CD14-positive monocyte (primary cell): Measurements from ENCODE around the gene DHX15. TPM values are rescaled to one million over a fixed set of nuclear protein-coding genes. Genes with fewer than 3 reads are reported as not detected.

Source experiments
- DNase-seq, 3 donors: peaks; one replicate each; pipeline ENCODE4 v3.0.0-alpha.2; 2011 to 2022
- H2AFZ ChIP-seq: 2 replicates; pipeline ENCODE4 v1.6.0; 2012; ENCODE audit warnings: mild to moderate bottlenecking, low read depth, low read length, inconsistent platforms; ENCODE audit not compliant: insufficient read depth, poor library complexity, severe bottlenecking
- H3K27ac ChIP-seq, 2 donors: 1 replicate in 1 of 2; 2 replicates in 1 of 2; pipeline ENCODE4 v1.5.1; 2012 to 2013; ENCODE audit warnings: low read length in 2 of 2, control low read depth in 1 of 2, inconsistent platforms in 1 of 2, low read depth in 1 of 2, mild to moderate bottlenecking in 1 of 2
- H3K27me3 ChIP-seq, 2 donors: one replicate each; pipeline versions ENCODE4 v1.6.0 to v1.6.1; 2011 to 2013; ENCODE audit warnings: low read length in 2 of 2; ENCODE audit not compliant: control insufficient read depth in 2 of 2, insufficient read depth in 2 of 2
- H3K36me3 ChIP-seq, 2 donors: replicated peaks in 1 of 2; 1 replicate in 1 of 2; 2 replicates in 1 of 2; pipeline versions ENCODE4 v1.5.1 to v1.6.1; 2012 to 2013; ENCODE audit warnings: low read length in 2 of 2, control low read depth in 1 of 2, inconsistent platforms in 1 of 2, mild to moderate bottlenecking in 1 of 2; ENCODE audit not compliant: insufficient read depth in 2 of 2, control insufficient read depth in 1 of 2
- H3K4me1 ChIP-seq, 2 donors: 1 replicate in 1 of 2; 2 replicates in 1 of 2; pipeline versions ENCODE4 v1.5.1 to v1.6.1; 2012 to 2013; ENCODE audit warnings: low read length in 2 of 2, control low read depth in 1 of 2, inconsistent platforms in 1 of 2, mild to moderate bottlenecking in 1 of 2, moderate library complexity in 1 of 2; ENCODE audit not compliant: insufficient read depth in 2 of 2, control insufficient read depth in 1 of 2
- H3K4me2 ChIP-seq: replicated peaks from 2 replicates; pipeline ENCODE3; 2012; ENCODE audit warnings: low read length, moderate library complexity, mild to moderate bottlenecking; ENCODE audit not compliant: poor library complexity, severe bottlenecking; ENCODE audit errors: extremely low read depth
- H3K4me3 ChIP-seq, 3 experiments: fragments of 200-600 bp in 1 of 3; sonication (generic) in 1 of 3; replicated peaks in 1 of 3; 1 replicate in 2 of 3; 2 replicates in 1 of 3; pipeline ENCODE4 v1.5.1; 2011 to 2013; ENCODE audit warnings: low read length in 3 of 3, mild to moderate bottlenecking in 3 of 3, control low read depth in 2 of 3, low read depth in 2 of 3, inconsistent platforms in 1 of 3, moderate library complexity in 1 of 3
- H3K79me2 ChIP-seq: 2 replicates; pipeline ENCODE4 v1.6.0; 2012; ENCODE audit warnings: mild to moderate bottlenecking, control low read depth, inconsistent platforms, low read length, moderate library complexity; ENCODE audit not compliant: insufficient read depth
- H3K9ac ChIP-seq: 2 replicates; pipeline ENCODE4 v1.6.0; 2017; ENCODE audit warnings: low read length, mild to moderate bottlenecking; ENCODE audit not compliant: insufficient read depth, poor library complexity, severe bottlenecking
- H3K9me3 ChIP-seq, 2 donors: replicated peaks in 1 of 2; 1 replicate in 1 of 2; 2 replicates in 1 of 2; pipeline versions ENCODE4 v1.5.1 to v1.6.1; 2012 to 2013; ENCODE audit warnings: low read length in 2 of 2, control low read depth in 1 of 2; ENCODE audit not compliant: control insufficient read depth in 1 of 2, insufficient read depth in 1 of 2
- H4K20me1 ChIP-seq: 2 replicates; pipeline ENCODE4 v1.6.0; 2012; ENCODE audit warnings: mild to moderate bottlenecking, low read length, control low read depth, moderate library complexity; ENCODE audit not compliant: insufficient read depth
- H3K27ac Mint-ChIP-seq, 7 donors: one replicate each; pipeline ENCODE4 v1.8.0; 2020; ENCODE audit warnings: mild to moderate bottlenecking in 7 of 7, mixed read lengths in 7 of 7, moderate library complexity in 6 of 7, inconsistent platforms in 2 of 7
- H3K27me3 Mint-ChIP-seq, 3 donors: one replicate each; pipeline ENCODE4 v1.8.0; 2021 to 2022; ENCODE audit warnings: low read depth in 3 of 3, mild to moderate bottlenecking in 3 of 3, mixed read lengths in 3 of 3, moderate library complexity in 3 of 3, inconsistent platforms in 1 of 3
- H3K36me3 Mint-ChIP-seq, 2 donors: one replicate each; pipeline ENCODE4 v1.8.0; 2020; ENCODE audit warnings: mixed read lengths in 2 of 2, inconsistent platforms in 1 of 2, mild to moderate bottlenecking in 1 of 2
- H3K4me1 Mint-ChIP-seq: one replicate; pipeline ENCODE4 v1.8.0; 2020; ENCODE audit warnings: mild to moderate bottlenecking, mixed read lengths
- H3K4me3 Mint-ChIP-seq, 2 donors: one replicate each; pipeline ENCODE4 v1.8.0; 2020; ENCODE audit warnings: mild to moderate bottlenecking in 2 of 2, mixed read lengths in 2 of 2, moderate library complexity in 1 of 2
- H3K9me3 Mint-ChIP-seq, 7 donors: one replicate each; pipeline ENCODE4 v1.8.0; 2020 to 2022; ENCODE audit warnings: mixed read lengths in 7 of 7, mild to moderate bottlenecking in 6 of 7, moderate library complexity in 6 of 7, inconsistent platforms in 2 of 7
- WGBS: methylation state at CpG from one replicate; pipeline ENCODE4 v1.1.5; 2013; ENCODE audit warnings: missing lambda C conversion rate; ENCODE audit not compliant: insufficient coverage; 5-methylcytosine and 5-hydroxymethylcytosine counted together
- intact Hi-C, 2 donors: fragments of 100-400 bp; cut with micrococcal nuclease; formaldehyde crosslinking; loops; one replicate each; pipeline versions ENCODE4 v1.15.0 to v1.15.1; 2023
- polyA plus RNA-seq, 3 donors: library from polyadenylated mRNA; depleted of rRNA in 1 of 3; unstranded in 2 of 3; stranded (reverse) in 1 of 3; fragments of 300-500 nt in 2 of 3; fragments of >200 nt in 1 of 3; fragmentation: Illumina TruSeq in 2 of 3; gene quantifications; 1 replicate in 2 of 3; 2 replicates in 1 of 3; pipeline ENCODE4 v1.2.3, GENCODE V29; 2012 to 2021
- TF ChIP-seq, protein P1 (sequence below): fragments of 200-600 bp; IDR thresholded peaks from one replicate; pipeline ENCODE4 v1.8.0; 2022; ENCODE audit warnings: antibody characterized with exemption, mild to moderate bottlenecking

Gene DHX15
- polyA plus RNA-seq, 3 donors = 27.2 to 77.7 (median 37.5) TPM

GRCh38 chr4:24604558-24605214 is 20.3 kb upstream of the DHX15 start:
- Histone ChIP-seq H4K20me1 (no peaks in the 10 kb centered on the region), H3K4me3 (peak overlapping the region in 1 of 3 experiments; percentile 4), H3K4me1 (peaks cover 15 to 18% of the 10 kb centered on the region in 2 donors), H3K79me2 (no peaks in the 10 kb centered on the region), H3K36me3 (no peaks in the 10 kb centered on the region), H3K9me3 (no peaks in the 10 kb centered on the region), H3K27ac (no peak overlapping the region), H3K4me2 (peak overlapping the region; percentile 3), H3K9ac (no peak overlapping the region), H2AFZ (peak overlapping the region; percentile 38), H3K27me3 (no peaks in the 10 kb centered on the region)
- H3K27ac Mint-ChIP-seq = peak overlapping the region in 3 of 7 donors; percentile 43 to 72 (median 56)
- TF ChIP-seq, protein P1, sequence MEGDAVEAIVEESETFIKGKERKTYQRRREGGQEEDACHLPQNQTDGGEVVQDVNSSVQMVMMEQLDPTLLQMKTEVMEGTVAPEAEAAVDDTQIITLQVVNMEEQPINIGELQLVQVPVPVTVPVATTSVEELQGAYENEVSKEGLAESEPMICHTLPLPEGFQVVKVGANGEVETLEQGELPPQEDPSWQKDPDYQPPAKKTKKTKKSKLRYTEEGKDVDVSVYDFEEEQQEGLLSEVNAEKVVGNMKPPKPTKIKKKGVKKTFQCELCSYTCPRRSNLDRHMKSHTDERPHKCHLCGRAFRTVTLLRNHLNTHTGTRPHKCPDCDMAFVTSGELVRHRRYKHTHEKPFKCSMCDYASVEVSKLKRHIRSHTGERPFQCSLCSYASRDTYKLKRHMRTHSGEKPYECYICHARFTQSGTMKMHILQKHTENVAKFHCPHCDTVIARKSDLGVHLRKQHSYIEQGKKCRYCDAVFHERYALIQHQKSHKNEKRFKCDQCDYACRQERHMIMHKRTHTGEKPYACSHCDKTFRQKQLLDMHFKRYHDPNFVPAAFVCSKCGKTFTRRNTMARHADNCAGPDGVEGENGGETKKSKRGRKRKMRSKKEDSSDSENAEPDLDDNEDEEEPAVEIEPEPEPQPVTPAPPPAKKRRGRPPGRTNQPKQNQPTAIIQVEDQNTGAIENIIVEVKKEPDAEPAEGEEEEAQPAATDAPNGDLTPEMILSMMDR = no peak
- intact Hi-C loops = no loop called here
- 0% methylated on average over 1 of the region's 4 CpGs for WGBS
- peaks cover 0 to 2% (median 1%) of the 10 kb centered on the region in 3 donors for H3K27me3 Mint-ChIP-seq
- peak; percentile 13 to 50 (median 50) for DNase-seq
- peak overlapping the region in 1 of 2 donors; percentile 48 for H3K4me3 Mint-ChIP-seq
- peaks cover 20% of the 10 kb centered on the region for H3K4me1 Mint-ChIP-seq
- peaks cover 0 to 6% (median 4%) of the 10 kb centered on the region in 7 donors for H3K9me3 Mint-ChIP-seq
- no peaks in the 10 kb centered on the region for H3K36me3 Mint-ChIP-seq

DNA sequence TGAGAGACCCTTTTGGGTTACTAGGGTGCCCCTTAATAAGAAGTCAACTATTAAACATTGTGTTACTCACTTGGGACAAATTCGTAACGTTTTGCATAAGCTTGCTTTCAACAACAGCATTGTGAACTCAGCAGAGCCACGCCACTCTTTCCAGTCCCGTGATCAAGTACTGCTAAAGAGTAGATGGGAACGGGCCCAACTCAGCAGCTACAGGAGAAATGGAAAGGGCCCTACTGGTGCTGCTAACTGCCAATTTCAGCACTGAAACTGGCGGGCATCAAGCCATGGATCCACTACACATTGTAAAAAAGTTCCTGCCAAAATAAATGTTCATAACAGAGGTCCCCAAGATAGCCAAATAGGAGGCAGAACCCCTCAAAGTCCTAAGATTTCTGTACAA is 19.0 kb upstream of the DHX15 start:
- TF ChIP-seq, protein P1 = no peak
- H3K4me2 ChIP-seq = no peak overlapping the region
- H3K9me3 Mint-ChIP-seq = peaks cover 5 to 11% (median 9%) of the 10 kb centered on the region in 7 donors
- H3K4me3 ChIP-seq = no peak overlapping the region
- peaks cover 0 to 8% of the 10 kb centered on the region in 2 donors for H3K9me3 ChIP-seq
- H3K79me2 ChIP-seq = no peaks in the 10 kb centered on the region
- H3K4me1 Mint-ChIP-seq = peaks cover 20% of the 10 kb centered on the region
- H3K27me3 Mint-ChIP-seq = peaks cover 0 to 4% (median 1%) of the 10 kb centered on the region in 3 donors
- 96% methylated on average over 6 of the region's 6 CpGs for WGBS
- no peak overlapping the region for H2AFZ ChIP-seq
- H3K4me1 ChIP-seq = peaks cover 15 to 18% of the 10 kb centered on the region in 2 donors
- DNase-seq = no peak
- no peak overlapping the region for H3K4me3 Mint-ChIP-seq
- intact Hi-C loops = no loop called here
- H3K27ac Mint-ChIP-seq = peak overlapping the region in 1 of 7 donors; percentile 5
- no peaks in the 10 kb centered on the region for H3K36me3 Mint-ChIP-seq
- no peaks in the 10 kb centered on the region for H3K27me3 ChIP-seq
- no peak overlapping the region for H3K27ac ChIP-seq
- no peak overlapping the region for H3K9ac ChIP-seq
- no peaks in the 10 kb centered on the region for H4K20me1 ChIP-seq
- H3K36me3 ChIP-seq = no peaks in the 10 kb centered on the region
